ENCODE results near the gene GPC2.

GPC2 gene

GRCh38 chr7:100154651-100155491 lies 22.3 kb downstream of the GPC2 start:
- Histone ChIP-seq H3K27ac (no peak overlapping the region), H3K36me3 (replicated peaks) (peaks cover 39% of the 10 kb centered on the region), H3K27me3 (replicated peaks) (no peaks in the 10 kb centered on the region), H3K4me3 (ENCODE audit: low read depth, low read length) (no peak overlapping the region)
- TF ChIP-seq CTCF (IDR thresholded peaks at IDR 0.05; ENCODE audit: low read depth, low read length, missing control alignments), result no peak
- no peak for DNase-seq
- in situ Hi-C loops (cut with HindIII; ENCODE audit: low pct_ligation_motif_present, low sequenced_read_pairs), result no loop called here

GRCh38 chr7:100153708-100154535 lies 23.3 kb downstream of the GPC2 start:
- Histone ChIP-seq H3K27me3 (replicated peaks) (no peaks in the 10 kb centered on the region), H3K4me3 (ENCODE audit: low read depth, low read length) (no peak overlapping the region), H3K36me3 (replicated peaks) (peaks cover 39% of the 10 kb centered on the region), H3K27ac (no peak overlapping the region)
- in situ Hi-C loops (cut with HindIII; ENCODE audit: low pct_ligation_motif_present, low sequenced_read_pairs), result no loop called here
- no peak for TF ChIP-seq CTCF (IDR thresholded peaks at IDR 0.05; ENCODE audit: low read depth, low read length, missing control alignments)
- no peak for DNase-seq

GRCh38 chr7:100152937-100153666 lies 24.1 kb downstream of the GPC2 start:
- Histone ChIP-seq H3K27ac (no peak overlapping the region), H3K36me3 (replicated peaks) (peaks cover 39% of the 10 kb centered on the region), H3K4me3 (ENCODE audit: low read depth, low read length) (no peak overlapping the region), H3K27me3 (replicated peaks) (no peaks in the 10 kb centered on the region)
- no peak for DNase-seq
- in situ Hi-C loops (cut with HindIII; ENCODE audit: low pct_ligation_motif_present, low sequenced_read_pairs), result no loop called here
- no peak for TF ChIP-seq CTCF (IDR thresholded peaks at IDR 0.05; ENCODE audit: low read depth, low read length, missing control alignments)

- H3K27ac ChIP-seq, result no peak overlapping the region
- in situ Hi-C loops (cut with HindIII; ENCODE audit: low pct_ligation_motif_present, low sequenced_read_pairs), result no loop called here
- H3K27me3 ChIP-seq (replicated peaks), result no peaks in the 10 kb centered on the region
- TF ChIP-seq CTCF (IDR thresholded peaks at IDR 0.05; ENCODE audit: low read depth, low read length, missing control alignments), result no peak
- no peak for DNase-seq
- H3K4me3 ChIP-seq (ENCODE audit: low read depth, low read length), result no peak overlapping the region
- H3K36me3 ChIP-seq (replicated peaks), result peaks cover 39% of the 10 kb centered on the region
Observed at GRCh38 chr7:100152404-100152803, 24.8 kb downstream of the GPC2 start.

GRCh38 chr7:100148559-100149328 lies 28.4 kb downstream of the GPC2 start, which contains the start of gene LAMTOR4:
LAMTOR4 (plus strand) TSS chr7:100148918; CDS start chr7:100148973, 55 bp downstream.
- peak within 1 kb of the TSS; percentile 34 for H3K27ac ChIP-seq
- in situ Hi-C loops (cut with HindIII; ENCODE audit: low pct_ligation_motif_present, low sequenced_read_pairs), result no loop called here
- no peak for TF ChIP-seq CTCF (IDR thresholded peaks at IDR 0.05; ENCODE audit: low read depth, low read length, missing control alignments)
- DNase-seq, result peak; percentile 99
- peak within 1 kb of the TSS; percentile 98 for H3K4me3 ChIP-seq (ENCODE audit: low read depth, low read length)
- H3K27me3 ChIP-seq (replicated peaks), result no peaks in the 10 kb centered on the region
- H3K36me3 ChIP-seq (replicated peaks), result peaks cover 7% of the 10 kb centered on the region
